Activated T-cell treated with anti-CD3 and anti-CD28 coated beads for 4 hours (primary cell): ENCODE results near the gene LMTK2.

Experiments used
- DNase-seq: peaks from one replicate; pipeline ENCODE4 v3.0.0-alpha.2; 2020

LMTK2 gene

GRCh38 chr7:98178762-98179490, 72.3 kb downstream of the LMTK2 start:
- no peak for DNase-seq

GRCh38 chr7:98180751-98181150, 74.1 kb downstream of the LMTK2 start:
- DNase-seq: no peak

GRCh38 chr7:98185101-98185500, 78.4 kb downstream of the LMTK2 start:
- DNase-seq: no peak

- no peak for DNase-seq
Observed at GRCh38 chr7:98186452-98187137, 79.9 kb downstream of the LMTK2 start.

- no peak for DNase-seq
Observed at GRCh38 chr7:98187138-98187502, 80.5 kb downstream of the LMTK2 start.

GRCh38 chr7:98189559-98189958, 82.9 kb downstream of the LMTK2 start:
- no peak for DNase-seq

GRCh38 chr7:98191668-98192431, 85.2 kb downstream of the LMTK2 start:
- no peak for DNase-seq

GRCh38 chr7:98192781-98193457, 86.3 kb downstream of the LMTK2 start:
- DNase-seq: no peak

GRCh38 chr7:98193474-98194180, 87.0 kb downstream of the LMTK2 start:
- DNase-seq: no peak

- no peak for DNase-seq
Observed at GRCh38 chr7:98194186-98194585, 87.5 kb downstream of the LMTK2 start.

- no peak for DNase-seq
Observed at GRCh38 chr7:98194672-98195457, 88.2 kb downstream of the LMTK2 start.

- no peak for DNase-seq
Observed at GRCh38 chr7:98196706-98197605, 90.3 kb downstream of the LMTK2 start.

- no peak for DNase-seq
Observed at GRCh38 chr7:98199131-98199530, 92.5 kb downstream of the LMTK2 start.

GRCh38 chr7:98200364-98200763, 93.7 kb downstream of the LMTK2 start:
- no peak for DNase-seq

GRCh38 chr7:98202367-98203195, 95.9 kb downstream of the LMTK2 start:
- DNase-seq: peak; percentile 44

- no peak for DNase-seq
Observed at GRCh38 chr7:98203261-98203963, 96.8 kb downstream of the LMTK2 start.

GRCh38 chr7:98203964-98204605, 97.4 kb downstream of the LMTK2 start:
- no peak for DNase-seq

- no peak for DNase-seq
Observed at GRCh38 chr7:98204670-98205069, 98.0 kb downstream of the LMTK2 start.
